VCaP (cell line): Measurements from ENCODE around the gene ZBTB8OS.

Experiments used
- H3K27ac ChIP-seq: fragments of 450-650 bp; 2 replicates; pipeline ENCODE4 v1.5.1; 2017
- TF ChIP-seq, protein P1 (sequence below): fragments of 450-650 bp; conservative IDR thresholded peaks from 2 replicates; pipeline ENCODE4 v1.5.1; 2017; ENCODE audit warnings: mild to moderate bottlenecking, moderate library complexity

The ZBTB8OS gene

DNA sequence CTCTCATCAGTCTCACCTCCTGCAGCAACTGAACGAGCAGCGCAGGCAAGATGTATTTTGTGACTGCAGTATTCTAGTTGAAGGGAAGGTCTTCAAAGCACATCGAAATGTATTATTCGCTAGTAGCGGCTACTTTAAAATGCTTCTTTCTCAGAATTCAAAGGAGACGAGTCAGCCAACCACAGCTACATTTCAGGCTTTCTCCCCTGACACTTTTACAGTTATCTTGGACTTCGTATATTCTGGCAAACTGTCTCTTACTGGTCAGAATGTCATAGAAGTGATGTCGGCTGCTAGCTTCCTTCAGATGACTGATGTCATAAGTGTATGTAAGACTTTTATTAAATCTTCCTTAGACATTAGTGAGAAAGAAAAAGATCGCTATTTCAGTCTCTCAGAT lies 57.4 kb downstream of the ZBTB8OS start:
- TF ChIP-seq, protein P1, sequence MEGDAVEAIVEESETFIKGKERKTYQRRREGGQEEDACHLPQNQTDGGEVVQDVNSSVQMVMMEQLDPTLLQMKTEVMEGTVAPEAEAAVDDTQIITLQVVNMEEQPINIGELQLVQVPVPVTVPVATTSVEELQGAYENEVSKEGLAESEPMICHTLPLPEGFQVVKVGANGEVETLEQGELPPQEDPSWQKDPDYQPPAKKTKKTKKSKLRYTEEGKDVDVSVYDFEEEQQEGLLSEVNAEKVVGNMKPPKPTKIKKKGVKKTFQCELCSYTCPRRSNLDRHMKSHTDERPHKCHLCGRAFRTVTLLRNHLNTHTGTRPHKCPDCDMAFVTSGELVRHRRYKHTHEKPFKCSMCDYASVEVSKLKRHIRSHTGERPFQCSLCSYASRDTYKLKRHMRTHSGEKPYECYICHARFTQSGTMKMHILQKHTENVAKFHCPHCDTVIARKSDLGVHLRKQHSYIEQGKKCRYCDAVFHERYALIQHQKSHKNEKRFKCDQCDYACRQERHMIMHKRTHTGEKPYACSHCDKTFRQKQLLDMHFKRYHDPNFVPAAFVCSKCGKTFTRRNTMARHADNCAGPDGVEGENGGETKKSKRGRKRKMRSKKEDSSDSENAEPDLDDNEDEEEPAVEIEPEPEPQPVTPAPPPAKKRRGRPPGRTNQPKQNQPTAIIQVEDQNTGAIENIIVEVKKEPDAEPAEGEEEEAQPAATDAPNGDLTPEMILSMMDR = no peak
- H3K27ac ChIP-seq = no peak overlapping the region

DNA sequence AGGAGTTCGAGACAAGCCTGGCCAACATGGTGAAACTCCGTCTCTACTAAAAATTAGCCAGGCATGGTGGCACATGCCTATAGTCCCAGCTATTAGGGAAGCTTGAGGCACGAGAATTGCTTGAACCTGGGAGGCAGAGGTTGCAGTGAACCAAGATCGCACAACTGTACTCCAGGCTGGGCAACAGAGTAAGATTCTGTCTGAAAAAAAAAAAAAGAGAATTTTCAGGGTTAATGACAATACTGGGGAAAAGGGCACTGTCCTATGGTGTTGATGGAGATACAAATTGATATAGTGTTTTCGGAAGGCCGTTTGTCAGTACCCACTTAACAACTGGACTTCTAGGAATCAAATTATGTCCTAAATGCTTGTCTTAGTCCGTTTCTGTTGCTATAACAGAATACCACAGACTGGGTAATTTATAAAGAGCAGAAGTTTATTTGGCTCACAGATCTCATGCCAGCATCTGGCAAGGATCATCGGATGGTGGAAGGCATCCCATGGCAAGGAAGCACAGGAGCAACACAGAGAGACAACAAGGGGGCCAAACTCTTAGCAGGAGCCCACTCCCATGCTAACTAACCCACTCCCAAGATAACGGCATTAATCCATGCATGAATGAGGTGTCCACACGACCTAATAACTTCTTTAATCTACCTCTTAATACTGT lies 69.9 kb downstream of the ZBTB8OS start:
- no peak overlapping the region for H3K27ac ChIP-seq
- TF ChIP-seq, protein P1 = no peak
